OCI-LY3 (cell line): Measurements from ENCODE around the gene TMEM108.

Experiments
- EZH2phosphoT487 ChIP-seq: fragments of 200-600 bp; shearing (Covaris generic); IDR thresholded peaks from 2 replicates; pipeline ENCODE4 v1.6.1; 2018; ENCODE audit warnings: antibody characterized with exemption, mixed run types, low read depth
- TF ChIP-seq, protein P1 (sequence below): fragments of 200-600, 300-600 bp; sonication (generic); IDR thresholded peaks from 2 replicates; pipeline ENCODE4 v1.5.1; 2014; ENCODE audit warnings: antibody characterized with exemption, low read length, low read depth

DNA sequence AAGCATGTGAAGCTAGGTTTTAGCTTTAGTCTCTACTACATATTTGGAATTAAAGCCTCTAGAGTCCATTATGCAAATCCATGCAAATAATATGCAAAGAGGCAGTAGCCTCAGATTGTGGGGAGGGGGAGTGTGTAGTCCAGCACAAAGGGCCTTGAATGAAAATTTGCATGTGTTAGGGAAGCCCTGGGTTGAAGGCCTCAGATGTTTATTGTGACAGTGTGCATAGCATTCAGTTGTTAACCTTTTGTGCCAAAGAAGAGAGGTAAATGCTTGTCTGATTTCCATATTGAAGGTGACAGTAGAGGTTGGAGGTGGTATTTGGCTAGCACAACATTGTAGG is 337.2 kb downstream of the TMEM108 start:
- TF ChIP-seq, protein P1, sequence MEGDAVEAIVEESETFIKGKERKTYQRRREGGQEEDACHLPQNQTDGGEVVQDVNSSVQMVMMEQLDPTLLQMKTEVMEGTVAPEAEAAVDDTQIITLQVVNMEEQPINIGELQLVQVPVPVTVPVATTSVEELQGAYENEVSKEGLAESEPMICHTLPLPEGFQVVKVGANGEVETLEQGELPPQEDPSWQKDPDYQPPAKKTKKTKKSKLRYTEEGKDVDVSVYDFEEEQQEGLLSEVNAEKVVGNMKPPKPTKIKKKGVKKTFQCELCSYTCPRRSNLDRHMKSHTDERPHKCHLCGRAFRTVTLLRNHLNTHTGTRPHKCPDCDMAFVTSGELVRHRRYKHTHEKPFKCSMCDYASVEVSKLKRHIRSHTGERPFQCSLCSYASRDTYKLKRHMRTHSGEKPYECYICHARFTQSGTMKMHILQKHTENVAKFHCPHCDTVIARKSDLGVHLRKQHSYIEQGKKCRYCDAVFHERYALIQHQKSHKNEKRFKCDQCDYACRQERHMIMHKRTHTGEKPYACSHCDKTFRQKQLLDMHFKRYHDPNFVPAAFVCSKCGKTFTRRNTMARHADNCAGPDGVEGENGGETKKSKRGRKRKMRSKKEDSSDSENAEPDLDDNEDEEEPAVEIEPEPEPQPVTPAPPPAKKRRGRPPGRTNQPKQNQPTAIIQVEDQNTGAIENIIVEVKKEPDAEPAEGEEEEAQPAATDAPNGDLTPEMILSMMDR = no peak
- no peak for TF ChIP-seq EZH2phosphoT487
